Right forelimb (tissue), 1 donor: Measurements from ENCODE around the gene MOB3B.

Experiments
- DNase-seq: peaks from one replicate; pipeline ENCODE4 v3.0.0-alpha.2; 2018

Gene MOB3B

DNA sequence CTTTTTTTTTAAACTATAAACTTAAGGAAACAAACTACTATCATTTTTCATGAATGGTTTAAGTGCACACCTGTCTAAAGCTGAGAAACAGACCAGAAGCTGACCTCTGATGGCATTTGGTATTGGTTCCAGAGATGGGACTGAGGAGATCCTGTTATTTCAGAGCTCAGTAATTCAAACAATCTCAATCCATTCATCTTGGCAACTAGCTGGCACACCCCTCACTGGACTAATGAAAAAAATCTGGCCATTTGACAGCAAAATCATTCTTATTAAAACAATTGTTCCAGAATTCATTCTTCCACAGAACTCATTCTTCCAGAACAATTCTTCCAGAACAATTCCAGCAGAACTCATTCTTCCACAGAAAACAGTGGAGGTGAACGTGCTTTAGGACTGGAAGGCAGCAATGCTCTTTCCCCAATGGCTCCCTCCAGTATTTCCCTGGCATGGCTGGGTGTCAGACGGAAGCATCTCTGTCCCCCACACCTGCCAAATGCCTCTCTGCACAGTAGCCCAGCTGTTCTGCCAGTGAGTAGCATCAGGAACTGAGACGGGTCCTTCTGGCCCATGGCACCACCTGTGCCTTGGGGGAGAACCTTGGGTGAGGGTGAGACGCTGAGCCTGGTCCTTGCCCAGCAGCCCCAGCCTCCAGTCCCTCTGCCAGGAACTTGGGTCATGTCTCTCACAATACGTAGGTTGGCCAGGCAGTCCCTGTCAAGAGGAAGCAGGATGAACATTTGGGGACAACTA, 145.2 kb downstream of the MOB3B start:
- no peak for DNase-seq

- DNase-seq: no peak
These were observed 146.1 kb downstream of the MOB3B start for GRCh38 chr9:27383524-27383923.

DNA sequence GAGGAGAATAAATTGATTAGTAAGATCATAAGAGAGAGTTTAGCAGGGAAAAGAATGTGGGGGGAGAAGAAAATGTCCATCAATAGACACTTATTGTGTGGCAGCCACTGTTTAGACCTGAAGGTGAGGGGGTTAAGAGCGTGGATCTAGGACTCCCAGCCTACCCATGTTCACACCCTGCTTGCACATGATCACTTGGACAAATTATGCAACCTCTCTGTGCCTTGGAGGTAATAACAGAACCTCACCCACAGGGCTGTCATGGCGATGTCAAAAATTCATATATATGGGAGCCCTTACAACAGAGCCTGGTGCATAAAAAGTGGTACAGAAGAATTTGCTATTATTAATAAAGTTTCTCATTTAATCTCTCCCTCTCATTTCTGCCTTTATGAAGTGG, 146.6 kb downstream of the MOB3B start:
- no peak for DNase-seq

GRCh38 chr9:27382308-27382707, 147.3 kb downstream of the MOB3B start:
- no peak for DNase-seq

DNA sequence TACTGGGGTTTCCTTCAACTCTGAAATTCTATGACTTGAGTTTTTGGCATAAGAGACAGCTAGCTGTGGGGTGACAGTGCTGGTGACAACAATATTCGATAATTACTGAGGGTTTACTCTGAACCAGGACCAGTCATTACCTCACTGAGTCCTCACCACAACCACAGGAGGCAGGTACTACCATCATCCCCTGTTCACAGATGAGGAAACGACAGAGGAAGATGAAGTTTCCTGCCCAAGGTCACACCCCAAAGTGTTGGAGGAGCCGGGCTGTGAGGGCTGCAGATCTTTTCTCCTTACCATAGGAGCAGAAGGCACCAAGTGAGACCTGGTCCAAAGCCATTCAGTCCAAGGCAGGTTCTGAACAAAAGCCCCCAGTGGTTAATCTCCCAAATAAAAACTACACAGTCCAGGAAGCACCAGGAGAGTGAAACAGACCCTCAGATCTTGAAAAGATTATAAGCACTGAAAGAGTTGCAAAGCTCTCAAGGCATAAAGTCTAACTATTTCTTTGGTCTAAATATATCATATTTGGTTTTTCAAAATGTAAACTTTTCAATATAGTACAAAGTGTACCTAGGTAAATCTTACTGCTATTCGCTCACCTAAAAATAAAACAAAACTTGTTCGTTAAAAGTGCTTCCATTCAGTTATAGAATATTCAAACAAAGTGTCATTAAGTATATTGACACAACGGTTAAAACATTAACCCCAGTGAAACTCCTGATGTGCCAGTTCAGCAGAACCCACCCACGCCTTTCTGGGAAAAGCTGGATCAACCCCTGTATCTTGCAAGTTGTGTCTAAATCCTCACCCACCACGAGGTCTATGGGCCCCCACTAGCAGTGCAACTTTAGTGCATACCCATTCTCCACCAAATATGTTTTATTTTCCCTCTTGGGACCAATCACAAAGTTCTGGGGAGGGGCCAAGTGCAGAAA, 150.0 kb downstream of the MOB3B start:
- DNase-seq: no peak

DNA sequence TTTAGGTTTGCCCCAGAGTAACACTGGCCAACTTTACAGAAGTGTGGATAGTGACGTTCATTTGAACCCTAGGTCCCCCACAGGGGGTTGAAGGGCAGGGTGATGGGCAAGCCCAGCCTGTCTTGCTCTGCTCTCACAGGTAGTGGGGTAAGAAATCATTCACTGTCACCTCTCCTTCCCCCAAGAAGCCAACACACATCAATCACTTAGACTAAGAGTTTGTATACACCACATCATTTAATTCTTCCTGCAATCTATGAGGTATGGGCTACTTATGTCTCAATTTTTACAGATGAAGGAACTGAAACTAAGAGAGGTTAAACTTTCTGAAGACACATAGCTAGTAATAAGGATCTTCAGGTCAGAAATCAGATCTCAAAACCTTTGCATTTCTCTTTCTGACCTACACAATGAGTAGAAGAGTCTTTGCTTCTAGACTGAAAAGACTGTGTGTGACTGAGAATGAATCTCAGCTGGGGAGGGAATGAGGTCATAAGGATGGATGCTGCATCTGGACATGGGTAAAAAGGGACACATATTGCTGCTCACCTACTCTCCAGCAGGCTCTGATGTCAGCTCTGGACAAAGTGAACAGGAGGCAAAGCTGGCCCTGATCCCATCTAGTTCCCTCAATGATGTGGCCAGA, 151.7 kb downstream of the MOB3B start:
- no peak for DNase-seq

- DNase-seq: no peak
These were observed 152.3 kb downstream of the MOB3B start for GRCh38 chr9:27377147-27377807.

GRCh38 chr9:27373851-27374250, 155.8 kb downstream of the MOB3B start:
- DNase-seq: no peak

- DNase-seq: no peak
These were observed 157.0 kb downstream of the MOB3B start for GRCh38 chr9:27372615-27373014.

GRCh38 chr9:27371382-27371781, 158.2 kb downstream of the MOB3B start:
- no peak for DNase-seq

DNA sequence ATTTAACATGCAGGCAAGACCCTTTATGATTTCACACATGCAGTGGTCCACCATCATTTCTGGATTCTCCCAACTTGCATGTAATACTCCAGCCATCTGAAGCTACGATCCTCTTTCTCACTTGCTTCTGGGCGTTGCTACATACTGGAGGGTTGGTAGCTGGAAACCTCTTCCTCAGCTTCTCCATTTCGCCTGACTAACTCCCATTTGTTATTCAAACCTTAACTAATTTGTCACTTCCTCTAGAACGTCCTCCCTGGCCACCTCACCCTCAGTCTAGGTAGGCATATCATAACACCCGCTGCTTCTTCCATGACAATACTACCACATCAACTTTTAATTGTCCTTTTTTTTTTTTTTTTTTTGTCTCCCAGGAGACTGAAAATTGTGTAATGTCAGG, 160.0 kb downstream of the MOB3B start:
- DNase-seq: no peak

DNA sequence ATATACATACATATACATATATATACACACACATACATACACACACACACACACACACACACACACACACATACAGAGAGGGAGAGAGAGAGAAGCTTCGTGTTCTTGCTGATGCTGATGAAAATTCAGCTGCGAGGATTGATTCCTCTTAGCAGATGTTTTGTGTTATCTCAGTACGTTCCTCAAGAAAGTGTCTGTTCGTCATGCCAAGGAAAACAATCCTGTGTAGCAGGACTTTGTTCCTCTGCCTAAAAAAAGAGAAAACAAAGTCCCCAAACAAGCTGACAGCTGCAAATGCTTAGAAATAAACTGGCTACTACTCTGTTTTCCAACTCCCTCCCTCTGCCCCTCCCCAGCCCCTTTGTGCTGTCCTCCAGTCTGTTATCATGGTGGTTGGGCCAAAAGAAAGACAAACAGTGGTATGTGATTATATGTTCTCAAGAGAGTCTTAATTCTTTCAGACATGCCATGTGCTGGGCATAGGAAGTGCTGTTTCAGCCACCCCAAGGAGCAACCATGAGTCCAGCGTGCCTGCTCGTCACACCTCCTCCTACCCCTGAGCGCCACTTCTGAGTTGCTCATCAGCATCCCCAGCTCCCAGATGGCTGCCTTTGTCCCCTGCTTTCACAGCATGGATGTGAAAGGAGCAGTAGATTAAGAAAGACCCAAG, 161.2 kb downstream of the MOB3B start:
- DNase-seq: peak; percentile 56

GRCh38 chr9:27367921-27368315, 161.7 kb downstream of the MOB3B start:
- no peak for DNase-seq

DNA sequence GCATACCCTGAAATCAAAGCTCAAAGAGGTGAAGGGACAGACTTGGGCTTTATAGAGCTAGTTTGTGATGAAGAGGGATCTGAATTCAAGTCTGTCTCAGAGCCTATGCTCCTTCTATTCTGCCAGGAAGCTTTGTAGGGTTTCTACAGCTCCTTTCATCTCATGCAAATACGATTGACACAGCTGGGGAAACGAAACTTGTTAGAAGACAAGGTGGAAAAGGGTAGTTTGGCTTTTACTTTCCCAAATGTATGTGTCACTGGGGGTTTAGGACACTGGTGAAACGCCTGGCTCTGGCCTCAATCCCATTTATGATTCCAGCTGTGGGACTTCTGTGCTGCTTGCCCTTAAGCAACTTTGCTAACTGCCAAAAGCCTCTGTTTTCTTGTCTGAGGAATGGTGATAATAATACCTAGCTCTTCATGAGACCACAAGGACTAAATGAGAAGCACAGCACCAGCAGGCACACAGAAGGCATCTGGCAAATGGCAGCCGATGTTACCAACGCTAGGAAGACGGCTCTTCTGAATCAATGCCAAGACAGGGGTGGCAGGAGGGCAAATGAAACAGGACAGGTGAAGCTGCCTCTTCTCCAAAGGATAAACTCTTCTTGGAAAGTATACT, 162.3 kb downstream of the MOB3B start:
- peak; percentile 40 for DNase-seq

DNA sequence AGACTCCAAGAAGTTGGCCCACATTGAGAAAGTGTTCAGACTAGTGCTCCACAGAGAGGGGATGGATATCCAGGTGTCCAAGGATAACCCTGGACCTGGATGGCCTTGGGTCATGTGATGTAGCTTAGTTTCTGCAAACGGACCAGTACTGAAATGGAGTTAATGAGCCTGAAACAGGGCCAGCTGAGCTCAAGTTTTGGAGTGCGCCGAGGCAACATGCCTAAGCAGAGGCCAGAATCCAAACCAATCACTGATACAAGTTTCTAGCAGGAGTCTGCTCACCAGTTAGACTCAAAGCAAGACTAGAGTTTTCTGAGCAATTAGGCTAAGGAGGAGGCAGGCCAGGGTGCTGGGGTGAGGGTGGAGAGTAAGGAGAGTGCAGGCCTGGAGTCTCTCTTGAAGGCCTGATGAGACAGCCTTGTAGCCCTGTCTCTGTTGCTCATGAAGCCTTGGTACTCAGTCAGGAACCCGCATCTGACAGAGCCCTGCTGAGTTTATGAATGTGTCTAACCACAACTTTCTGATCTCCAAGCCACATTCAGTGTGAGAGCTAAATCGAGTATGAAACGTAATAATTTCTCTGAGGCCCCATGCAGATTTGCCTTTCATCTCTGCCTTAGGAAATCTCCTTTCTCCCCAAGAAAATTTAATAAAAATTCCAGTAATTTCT, 163.8 kb downstream of the MOB3B start:
- peak; percentile 49 for DNase-seq

DNA sequence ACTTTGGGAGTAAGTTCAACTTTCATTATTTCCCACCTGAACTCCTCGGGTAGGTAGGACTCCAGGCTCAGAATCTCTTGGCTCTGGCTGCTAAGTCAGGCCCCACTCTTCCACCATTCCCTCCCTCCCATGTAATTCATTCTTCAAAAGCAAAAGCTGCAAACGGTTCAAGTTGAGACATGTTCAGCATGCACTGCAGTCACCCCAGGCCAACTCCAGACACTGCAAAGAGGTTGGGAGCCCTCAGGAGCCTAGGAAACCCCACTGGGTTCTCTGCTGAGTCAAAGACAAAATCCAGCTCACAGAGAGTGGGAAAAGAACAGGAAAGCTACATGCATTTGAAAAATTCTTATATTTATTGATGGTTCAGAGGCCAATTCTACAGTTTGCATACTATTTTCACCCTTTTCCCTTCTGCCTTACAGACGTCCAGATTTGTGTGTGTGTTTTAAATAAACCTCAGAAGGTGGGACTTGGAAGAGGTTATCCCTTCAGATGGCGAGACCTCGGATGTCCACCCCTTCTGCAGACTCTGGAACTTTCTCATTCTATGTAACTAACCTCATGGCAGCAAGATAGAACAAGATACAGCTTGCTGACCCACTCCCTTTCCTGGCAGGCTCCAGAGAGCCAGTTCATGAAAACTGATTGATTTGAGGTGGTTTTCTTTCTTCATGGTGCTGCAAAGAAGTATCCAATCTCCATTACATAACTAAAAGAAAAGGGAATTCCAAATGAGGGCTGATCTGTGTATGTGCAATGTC, 167.0 kb downstream of the MOB3B start:
- peak; percentile 33 for DNase-seq

DNA sequence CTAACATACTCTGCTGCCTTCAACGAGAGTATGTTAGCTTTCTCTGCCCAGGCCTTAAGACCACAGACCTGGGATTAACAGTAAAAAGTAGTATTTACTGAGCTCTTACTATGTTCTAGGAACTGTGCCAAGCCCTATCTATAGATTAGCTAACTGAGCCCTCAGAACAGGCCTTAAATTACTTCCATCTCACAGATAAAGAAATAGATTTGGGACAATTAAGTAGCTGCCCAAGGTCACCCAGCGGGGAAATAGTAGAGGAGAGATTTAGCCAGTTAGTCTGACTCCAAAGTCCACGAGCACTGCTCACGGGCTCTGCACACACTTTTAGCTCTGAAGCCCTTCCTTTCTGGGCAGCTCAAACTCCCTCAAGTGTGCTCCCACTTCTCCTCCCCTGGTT, 168.1 kb downstream of the MOB3B start:
- DNase-seq: no peak

DNA sequence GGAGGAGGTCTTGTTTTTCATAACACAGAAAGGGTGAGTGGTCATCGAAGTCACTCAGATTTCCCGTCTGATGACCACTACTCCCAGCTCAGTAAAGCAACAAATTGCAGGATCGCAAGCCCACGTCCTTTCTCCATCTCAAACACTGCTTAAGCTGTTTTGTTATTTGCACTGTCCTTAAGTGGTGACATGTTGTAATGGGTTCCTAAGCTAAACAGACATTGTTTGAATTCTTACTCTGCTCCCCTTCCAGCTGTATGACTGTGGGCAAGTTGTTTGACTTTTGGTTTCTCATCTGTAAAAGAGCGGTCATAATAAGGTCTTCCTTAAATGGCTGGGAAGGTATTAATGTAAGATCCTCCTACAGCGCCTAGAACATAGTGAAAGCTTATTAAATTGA, 169.9 kb downstream of the MOB3B start:
- DNase-seq: no peak

- no peak for DNase-seq
These were observed 171.6 kb downstream of the MOB3B start for GRCh38 chr9:27358007-27358406.

GRCh38 chr9:27356446-27356845, 173.2 kb downstream of the MOB3B start:
- no peak for DNase-seq

DNA sequence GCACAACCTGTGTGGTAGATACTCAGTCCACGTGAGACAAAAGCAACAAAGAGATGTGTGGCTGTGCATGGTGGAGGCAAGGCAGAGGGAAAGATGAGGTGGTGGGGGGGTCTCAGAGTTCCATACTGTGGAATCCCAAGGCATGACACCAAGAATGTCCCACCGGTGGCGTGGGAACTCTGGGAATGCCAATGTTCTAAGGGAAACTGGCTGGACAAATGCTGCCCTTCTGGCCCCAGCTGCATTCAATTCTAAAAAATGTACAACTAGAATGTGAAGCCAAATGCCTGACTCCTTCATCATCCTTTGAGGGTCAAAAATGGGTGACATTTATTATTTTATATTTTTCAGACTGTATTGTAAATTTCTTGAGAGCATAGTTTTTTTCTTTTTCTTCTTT, 174.4 kb downstream of the MOB3B start:
- no peak for DNase-seq
